HG03060 (cell line): ENCODE data around the gene ZNF211.

ENCODE experiments used
- ATAC-seq: cut with Tn5 transposase; IDR thresholded peaks from one replicate; pipeline ENCODE4 v1.9.1; 2021; ENCODE audit warnings: low read depth, moderate number of reproducible peaks; ENCODE audit not compliant: unreplicated experiment

ZNF211 gene

DNA sequence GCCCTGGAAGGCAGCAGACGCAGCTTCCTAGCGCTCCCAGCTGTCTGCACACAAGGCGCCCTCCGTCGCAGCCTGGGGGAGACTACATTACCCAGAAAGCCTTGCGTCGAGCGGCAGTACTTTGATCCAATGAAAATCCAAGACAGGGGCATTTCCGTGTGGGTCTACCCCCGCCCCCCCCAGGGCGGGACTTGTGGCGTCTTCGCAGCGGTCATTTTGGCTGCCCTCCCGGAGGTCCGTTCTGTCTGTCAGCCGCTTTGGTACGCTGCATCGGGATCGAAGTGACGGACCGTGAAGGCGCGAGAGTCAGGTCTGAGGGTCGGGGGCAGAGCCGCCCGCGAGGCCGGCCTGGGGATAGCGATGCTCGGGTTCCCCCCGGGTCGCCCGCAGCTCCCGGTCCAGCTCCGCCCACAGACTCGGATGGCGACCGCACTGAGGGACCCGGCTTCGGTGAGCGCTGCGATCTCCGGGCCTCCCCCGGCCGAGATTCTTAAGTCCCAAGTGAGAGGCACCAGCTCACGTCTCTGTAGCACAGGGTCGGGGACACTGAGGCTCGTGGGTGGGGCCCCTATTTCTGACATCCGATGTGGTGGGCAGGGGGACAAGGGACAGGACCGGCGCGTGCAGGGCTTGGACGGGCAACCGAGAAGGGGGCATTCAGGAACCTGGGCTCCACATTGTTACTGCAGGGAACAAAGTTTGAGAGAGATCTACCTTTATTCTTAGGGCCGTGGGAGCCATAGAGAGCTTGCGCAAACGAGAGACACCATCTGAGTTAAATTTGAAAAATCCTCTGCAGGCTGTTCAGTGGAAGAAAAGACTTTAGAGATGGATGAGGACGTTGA is at the start of gene ZNF211:
TSS of gene ZNF211 (plus strand) at position 182 of the 845 bp plus-strand sequence. CDS start at position 361, 179 bp downstream.
- ATAC-seq: peak; percentile 79

DNA sequence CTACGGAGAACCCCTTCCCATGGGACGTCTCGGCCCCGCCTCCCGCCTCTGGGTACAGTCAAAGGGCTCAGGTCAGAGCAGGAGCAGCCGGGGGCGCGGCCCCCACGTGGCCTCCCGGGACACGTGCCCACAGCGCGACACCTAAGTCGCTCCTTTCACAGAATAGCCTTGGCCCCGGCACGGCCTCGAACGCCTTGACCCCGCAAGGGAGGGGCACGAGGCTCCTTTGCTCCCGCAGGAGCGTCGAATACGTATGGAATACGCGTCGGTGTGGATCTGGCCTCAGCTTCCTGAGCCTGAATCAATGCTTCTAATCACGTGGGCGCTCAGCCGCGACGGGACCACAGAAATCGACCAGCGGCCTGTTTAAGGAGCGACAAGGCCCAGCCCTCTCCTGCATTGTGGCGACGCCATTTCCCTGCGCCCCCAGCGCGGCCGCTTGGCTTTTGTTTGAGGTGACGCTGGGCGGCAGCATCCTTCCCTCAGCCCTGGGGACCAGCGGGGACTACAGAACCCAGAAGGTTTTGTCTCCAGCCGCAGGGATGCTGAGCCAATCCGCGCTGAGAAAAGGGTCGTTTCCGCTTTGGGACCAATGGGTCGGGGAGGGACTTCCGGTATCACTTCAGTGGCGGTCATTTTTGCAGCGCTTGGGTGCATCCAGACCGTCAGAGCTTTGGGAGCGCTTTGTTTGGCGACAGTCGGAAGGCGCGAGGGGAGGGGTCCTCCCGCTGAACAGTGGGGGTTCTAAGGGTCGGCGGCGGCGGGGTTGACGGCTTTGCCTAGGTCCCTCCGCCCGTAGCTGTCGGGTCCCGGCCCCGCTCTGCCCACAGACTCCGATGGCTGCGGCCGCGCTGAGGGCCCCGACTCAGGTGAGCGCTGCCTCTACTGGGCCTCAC is 49.2 kb upstream of the ZNF211 start, which contains the start of gene ZIK1:
TSS of gene ZIK1 (plus strand) at position 625 of the 896 bp plus-strand sequence. CDS start at position 837, 212 bp downstream.
- no peak for ATAC-seq

DNA sequence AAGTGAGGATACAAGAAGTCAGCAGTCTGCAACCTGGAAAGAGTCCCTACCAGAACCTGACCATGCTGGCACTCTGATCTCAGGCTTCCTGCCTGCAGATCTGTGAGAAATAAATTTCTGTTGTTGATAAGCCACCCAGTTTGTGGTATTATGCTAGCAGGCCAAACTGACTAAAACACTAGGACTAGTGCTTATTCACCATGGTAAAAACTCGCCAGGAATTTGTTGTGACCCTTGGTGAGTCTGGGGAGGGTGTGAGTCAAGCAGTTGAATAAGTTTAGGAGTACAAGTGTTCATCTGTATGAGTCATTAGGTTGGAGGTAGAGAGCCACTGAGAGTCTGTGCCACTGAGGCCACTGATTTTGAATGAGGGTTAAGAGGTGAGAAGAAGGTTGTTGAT is 45.4 kb upstream of the ZNF211 start:
- ATAC-seq: no peak

DNA sequence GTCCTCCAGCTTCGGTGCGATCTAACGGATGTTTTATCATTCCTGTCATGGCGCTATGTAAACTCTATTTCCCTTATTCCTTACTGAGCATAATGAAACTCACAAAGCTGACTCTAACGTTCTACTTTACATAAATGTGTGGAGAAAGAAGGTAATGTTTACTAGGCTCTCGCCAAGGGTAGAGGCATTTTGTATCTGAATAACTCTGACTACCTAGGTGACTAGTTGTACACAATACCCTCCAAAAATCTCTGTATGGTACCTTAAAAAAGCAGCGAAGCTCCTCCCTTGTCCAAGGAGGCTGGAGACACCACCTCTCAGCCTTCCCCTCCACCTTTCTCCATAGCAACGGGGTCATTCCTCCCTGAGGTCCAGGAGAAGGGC is 33.6 kb upstream of the ZNF211 start:
- no peak for ATAC-seq

DNA sequence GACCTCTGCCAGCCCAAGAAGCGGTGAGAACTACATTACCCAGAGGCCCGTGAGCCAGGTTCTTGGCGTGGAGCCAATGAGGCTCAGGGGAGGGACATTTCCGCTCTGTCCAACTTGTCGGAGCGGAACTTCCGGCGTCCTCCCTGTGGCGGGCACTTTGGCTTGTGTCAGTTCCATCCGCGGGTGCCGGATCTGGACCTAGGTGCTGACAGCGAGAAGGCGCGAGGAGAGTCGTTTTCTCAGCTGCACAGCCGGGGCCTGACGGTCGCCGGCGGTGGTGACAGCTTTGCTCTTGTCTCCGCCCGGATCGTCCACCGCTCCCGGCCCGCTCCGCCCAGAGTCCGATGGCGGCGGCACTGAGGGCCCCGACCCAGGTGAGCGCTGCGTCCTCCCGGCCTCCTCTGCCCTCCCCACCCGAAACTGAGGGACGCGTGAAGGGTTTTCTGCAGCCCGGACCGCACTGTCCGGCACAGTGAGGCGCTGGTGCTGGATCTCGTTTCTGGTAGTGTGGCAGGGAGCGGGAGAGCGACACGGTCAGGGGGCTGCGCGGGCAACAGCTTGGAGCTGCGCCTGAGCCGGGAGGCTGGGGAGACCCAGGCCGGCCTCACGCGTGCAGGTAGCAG is 33.1 kb upstream of the ZNF211 start, which contains the start of gene ZNF530:
TSS of gene ZNF530 (plus strand) at position 125 of the 623 bp plus-strand sequence. CDS start 4,461 bp downstream, outside the sequence.
- ATAC-seq: no peak

DNA sequence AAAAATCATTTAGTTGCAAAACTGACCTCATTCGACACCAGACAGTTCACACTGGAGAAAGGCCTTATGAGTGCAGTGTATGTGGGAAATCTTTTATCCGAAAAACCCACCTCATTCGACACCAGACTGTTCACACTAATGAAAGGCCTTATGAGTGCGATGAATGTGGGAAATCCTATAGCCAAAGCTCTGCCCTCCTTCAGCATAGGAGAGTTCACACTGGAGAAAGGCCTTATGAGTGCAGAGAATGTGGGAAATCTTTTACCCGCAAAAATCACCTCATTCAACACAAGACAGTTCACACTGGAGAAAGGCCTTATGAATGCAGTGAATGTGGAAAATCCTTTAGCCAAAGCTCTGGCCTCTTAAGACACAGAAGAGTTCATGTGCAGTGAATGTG is 26.0 kb upstream of the ZNF211 start:
- no peak for ATAC-seq

DNA sequence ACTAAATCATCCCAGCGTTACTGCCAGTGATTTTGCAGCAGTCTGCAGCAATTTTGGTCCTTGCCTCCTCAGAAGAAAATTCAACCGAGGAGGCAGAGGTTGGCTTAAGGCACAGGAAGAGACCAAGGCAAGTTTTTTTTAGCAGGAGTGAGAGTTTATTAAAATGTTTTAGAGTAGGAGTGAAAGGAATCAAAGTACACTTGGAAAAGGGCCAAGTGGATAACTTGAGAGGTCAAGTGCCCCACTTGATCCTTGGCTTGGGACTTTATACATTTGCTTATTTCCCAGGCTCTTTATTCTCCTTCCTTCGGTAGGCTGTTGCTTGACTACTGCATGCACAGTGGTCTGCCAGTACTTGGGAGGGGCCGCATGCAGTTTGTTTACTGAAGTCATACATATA is 21.9 kb upstream of the ZNF211 start:
- no peak for ATAC-seq

DNA sequence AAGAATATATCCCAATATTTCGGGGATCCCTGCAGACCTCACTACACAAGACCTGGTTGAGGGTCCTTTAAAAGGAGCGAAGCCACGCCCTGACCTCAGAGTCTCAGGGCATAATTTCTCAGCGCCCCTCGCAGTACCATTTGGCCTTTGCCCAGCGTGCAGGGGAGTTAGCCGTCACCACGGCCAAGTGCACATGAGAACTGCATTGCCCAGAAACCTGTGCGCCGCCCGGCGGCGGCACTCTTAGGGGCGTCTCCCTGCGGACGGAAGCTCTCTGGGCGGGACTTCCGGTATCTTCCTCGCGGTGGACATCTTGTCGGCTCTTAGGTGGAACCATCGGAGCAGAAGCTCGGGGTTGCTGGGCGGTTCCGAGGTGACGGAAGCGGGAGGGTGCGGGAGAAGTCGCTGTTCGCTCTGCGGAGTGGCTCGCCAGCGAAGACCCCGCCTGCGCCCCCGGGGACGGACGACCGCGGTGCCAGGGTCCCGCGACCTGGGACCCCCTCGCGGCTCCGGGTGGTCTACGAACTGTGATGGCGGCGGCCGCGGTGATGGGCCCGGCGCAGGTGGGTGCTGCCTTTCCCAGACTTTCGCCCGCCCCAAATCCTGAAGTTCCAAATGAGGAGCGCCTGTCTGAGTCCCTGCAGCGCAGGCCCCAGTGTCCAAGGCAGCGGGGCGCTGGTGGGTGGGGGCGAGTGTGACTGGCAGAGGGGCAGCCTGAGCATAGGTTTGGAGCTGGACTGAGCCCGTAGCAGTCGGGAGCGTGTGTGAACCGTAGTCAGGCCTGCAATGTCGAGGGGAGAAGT is 18.8 kb upstream of the ZNF211 start, which contains the start of gene ZNF134:
TSS of gene ZNF134 (plus strand) at position 302 of the 803 bp plus-strand sequence. CDS start 5,227 bp downstream, outside the sequence.
- ATAC-seq: no peak

DNA sequence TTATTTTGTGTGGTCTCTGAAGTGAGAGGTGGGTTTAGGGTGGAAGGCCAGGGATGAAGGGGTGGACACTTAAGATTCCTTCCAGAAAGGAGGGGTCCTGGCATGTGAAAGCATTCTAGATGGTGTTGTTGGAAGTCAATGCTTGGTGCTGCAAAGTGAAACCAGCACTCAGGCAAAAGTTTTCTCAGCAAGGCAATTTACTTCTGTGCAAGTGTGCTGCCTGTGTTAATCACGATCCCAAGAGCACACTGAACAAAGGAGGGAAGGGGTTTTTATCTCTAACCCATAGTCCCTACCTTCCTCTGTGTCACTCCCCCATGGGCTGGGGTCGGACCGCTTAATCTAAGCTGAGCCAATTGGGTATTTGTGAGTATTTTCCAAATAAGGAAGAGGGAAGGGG is 17.6 kb upstream of the ZNF211 start:
- no peak for ATAC-seq

DNA sequence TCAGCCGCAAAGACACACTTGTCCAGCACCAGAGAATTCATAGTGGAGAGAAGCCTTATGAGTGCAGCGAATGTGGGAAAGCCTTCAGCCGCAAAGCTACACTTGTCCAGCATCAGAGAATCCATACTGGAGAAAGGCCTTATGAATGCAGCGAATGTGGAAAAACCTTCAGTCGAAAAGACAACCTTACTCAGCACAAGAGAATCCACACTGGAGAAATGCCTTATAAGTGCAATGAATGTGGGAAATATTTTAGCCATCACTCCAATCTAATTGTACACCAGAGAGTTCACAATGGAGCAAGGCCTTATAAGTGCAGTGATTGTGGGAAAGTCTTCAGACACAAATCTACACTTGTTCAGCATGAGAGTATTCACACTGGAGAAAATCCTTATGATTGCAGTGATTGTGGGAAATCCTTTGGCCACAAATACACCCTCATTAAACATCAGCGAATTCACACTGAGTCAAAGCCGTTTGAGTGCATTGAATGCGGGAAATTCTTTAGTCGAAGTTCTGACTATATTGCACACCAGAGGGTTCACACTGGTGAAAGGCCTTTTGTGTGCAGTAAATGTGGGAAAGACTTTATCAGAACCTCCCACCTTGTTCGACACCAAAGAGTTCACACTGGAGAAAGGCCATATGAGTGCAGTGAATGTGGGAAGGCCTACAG is 12.2 kb upstream of the ZNF211 start:
- ATAC-seq: no peak

DNA sequence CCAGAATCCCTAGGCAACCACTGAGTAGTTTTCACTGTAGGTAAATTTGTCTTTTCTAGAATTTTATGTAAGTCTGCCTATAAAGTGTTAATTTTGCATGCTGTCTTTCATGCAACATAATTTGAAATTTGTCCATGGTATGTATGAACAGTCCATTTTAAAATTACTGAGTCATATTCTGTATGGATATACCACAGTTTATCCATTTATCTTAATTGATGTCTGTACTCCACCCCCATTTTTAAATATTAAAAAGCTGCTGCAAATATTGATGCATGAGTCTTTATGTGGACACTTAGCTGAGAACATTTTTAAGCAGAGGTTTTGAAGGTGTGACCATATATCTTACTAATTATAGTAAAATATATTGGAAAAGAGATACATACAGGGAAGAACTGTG is 9.9 kb upstream of the ZNF211 start:
- no peak for ATAC-seq

DNA sequence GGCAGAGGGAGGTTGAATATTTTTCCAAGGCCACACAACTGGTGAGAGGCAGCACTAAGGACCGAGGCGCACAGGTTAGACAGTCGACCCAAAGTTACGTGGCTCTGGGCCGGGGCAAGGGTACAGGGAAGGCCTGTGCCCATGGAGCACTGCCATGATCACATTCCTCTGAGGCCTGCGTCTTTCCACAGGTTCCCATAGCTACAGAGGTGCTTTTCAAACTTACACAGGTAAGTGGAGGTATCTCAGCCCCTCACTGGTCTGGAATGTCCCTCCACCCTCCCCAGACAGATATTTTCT is 814 bp downstream of the ZNF211 start:
- no peak for ATAC-seq

DNA sequence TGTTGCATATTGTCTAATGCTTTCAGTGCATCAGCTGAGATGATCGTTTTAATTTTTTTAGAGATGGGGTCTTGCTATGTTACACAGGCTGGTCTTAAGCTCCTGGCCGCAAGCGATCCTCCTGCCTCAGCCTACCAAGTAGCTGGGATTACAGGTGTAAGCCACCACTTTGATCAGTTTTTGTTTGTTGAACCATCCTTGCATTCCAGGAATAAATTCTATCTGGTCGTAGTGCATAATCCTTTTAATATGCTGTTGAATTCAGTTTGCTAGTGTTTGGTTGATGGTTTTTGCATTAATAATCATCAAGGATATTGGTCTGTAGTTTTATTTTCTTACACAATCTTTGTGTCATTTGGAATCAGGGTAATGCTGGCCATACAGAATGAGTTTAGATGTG is 4.4 kb downstream of the ZNF211 start:
- ATAC-seq: no peak

DNA sequence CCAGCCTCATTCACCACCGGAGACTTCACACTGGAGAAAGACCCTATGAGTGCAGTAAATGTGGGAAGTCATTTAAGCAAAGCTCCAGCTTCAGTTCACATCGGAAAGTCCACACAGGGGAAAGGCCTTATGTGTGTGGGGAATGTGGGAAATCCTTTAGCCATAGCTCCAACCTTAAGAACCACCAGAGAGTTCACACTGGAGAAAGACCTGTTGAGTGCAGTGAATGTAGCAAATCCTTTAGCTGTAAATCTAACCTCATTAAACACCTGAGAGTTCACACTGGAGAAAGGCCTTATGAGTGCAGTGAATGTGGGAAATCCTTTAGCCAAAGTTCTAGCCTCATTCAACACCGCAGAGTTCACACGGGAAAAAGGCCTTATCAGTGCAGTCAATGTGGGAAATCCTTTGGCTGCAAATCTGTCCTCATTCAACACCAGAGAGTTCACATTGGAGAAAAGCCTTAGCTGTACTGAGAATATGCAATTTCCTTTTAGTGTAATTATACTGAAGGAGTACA is 8.8 kb downstream of the ZNF211 start:
- no peak for ATAC-seq

DNA sequence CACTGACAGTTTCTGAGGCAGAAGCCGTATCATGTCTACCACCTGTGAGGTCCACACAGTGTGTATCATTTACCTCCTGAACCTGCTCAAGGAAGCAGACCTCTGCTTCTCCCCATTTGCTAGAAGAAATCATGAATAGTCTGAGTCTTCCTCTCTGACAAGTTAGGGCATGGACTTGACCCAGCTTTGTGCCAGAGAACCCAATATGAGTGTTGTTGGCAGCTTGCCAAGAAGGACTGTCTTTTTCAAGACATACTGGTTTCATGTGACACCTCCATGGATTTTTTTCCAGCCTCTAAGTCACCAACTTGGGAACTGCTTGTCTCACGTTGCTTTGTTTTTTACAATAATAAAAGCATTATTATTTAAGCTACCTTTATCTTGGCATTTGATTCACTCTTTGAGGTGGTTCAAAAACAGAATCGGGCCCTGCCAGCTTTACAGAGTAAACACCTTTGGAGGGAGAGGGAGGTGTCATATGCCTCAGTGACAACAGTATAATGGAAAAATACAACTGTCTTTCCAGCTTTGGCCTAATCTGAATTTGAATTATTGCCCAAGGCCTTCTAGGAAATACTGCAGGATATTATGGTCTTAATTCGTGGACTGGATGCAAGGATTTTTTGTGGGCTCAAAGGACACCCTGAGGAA is 9.6 kb downstream of the ZNF211 start:
- no peak for ATAC-seq

DNA sequence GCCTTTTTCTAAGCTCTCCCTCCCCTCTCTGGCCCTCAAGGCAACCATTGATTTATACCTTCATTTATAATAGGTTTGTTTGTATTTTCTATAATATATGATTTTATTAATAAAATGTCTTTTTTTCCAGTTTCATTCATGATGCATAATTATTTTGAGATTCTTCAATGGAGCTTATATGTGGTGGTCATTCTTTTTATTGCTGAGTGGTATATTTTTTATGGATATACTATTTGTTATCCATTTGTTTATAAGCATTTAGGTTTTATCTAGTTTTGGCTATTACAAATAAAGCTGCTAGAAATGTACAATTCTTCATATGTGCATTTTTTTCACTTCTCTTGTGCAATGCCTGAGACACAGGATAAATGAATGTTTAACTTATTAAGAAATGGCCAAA is 10.8 kb downstream of the ZNF211 start:
- ATAC-seq: no peak

DNA sequence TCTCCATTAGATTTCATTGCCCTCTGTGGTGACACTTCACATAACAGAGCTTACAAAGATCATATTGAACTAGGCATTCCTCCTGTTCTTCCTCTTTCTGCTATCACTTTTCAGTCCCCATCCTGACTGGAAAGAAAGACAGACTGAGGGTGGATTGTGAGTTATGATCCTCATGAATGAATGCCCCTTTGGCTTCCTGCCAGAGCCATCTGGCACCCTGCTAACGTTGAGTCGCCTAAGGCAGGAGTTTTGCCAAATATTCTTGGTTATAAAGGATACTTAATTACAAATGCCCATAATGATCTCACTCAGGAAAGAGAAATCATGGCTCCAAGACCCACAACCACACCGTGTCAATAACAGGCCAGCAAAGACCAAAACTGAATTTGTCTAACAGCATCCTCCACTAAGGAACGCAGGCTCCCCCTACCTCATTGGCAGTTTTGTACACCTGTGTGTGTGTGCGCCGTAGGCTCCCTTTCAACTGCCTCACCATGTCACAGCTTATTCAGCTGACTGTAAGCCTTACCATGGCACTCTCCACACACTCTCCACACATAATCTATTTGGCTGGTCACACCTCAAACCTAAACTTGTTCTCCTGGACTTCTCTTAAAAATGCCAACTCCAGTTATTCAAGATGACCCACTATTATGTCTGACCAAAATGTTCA is 15.5 kb downstream of the ZNF211 start:
- no peak for ATAC-seq

DNA sequence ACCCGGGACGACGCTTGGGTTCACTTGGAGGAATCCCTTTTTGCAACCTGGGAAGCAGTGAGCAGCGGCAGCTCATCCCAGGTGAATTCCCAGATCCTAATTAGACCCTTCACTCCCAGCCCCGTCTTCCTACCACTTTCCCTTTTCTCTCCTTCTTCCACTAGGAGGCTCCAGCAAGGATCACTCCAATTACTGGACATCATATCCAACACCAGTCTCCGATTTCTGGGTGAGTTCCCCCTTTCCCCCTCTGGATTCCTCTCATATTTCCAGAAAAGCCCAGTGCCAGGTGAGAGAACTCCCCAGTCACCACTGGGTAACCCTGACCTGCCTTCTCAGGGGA is 18.7 kb downstream of the ZNF211 start:
- no peak for ATAC-seq
